Measurements from ENCODE around the gene YLPM1. TPM values are rescaled to one million over a fixed set of nuclear protein-coding genes. Genes with fewer than 3 reads are reported as not detected.
"Not testable (repeated sequence)": the region's sequence is repeated elsewhere in the genome, so short reads cannot be mapped to it uniquely, and the experiment has no call there.

YLPM1 gene
- total and polyA plus RNA-seq, 2 donors (not counting 1 experiment from before 2014, with no cell fraction given): 22.4 to 116 TPM

- Histone ChIP-seq H3K27ac (ENCODE audit: low read length in 2 of 2) (no peak overlapping the region), H3K4me1 (ENCODE audit: control insufficient read depth in 2 of 2, insufficient read depth in 2 of 2, low read length in 2 of 2) (no peaks in the 10 kb centered on the region), H3K27me3 (replicated peaks in 1 of 4; ENCODE audit: control extremely low read depth in 1 of 4, control insufficient read depth in 3 of 4, insufficient read depth in 4 of 4, low read length in 3 of 4) (no peaks in the 10 kb centered on the region), H3K4me2 (replicated peaks; ENCODE audit: low read depth, low read length, poor library complexity, severe bottlenecking) (no peak overlapping the region), H3K9me3 (ENCODE audit: control extremely low read depth in 1 of 3, control insufficient read depth in 2 of 3, insufficient read depth in 1 of 3, low read length in 2 of 3) (peaks cover 1 to 15% (median 3%) of the 10 kb centered on the region in 3 donors), H2AFZ (ENCODE audit: insufficient read depth, low read depth, low read length, poor library complexity, severe bottlenecking) (no peak overlapping the region), H3K36me3 (replicated peaks in 1 of 2; ENCODE audit: control extremely low read depth in 1 of 2, control insufficient read depth in 1 of 2, extremely low read depth in 1 of 2, insufficient read depth in 2 of 2, low read length in 1 of 2) (no peaks in the 10 kb centered on the region), H3K9ac (ENCODE audit: low read length) (no peak overlapping the region), H4K20me1 (ENCODE audit: control insufficient read depth, insufficient read depth, low read length, poor library complexity, severe bottlenecking) (no peaks in the 10 kb centered on the region), H3K79me2 (ENCODE audit: control insufficient read depth, insufficient read depth, low read length) (no peaks in the 10 kb centered on the region), H3K4me3 (ENCODE audit: control extremely low read depth in 1 of 5, extremely low read depth in 1 of 5, insufficient read depth in 1 of 5, low read depth in 2 of 5, low read length in 4 of 5) (no peak overlapping the region)
- no peak for TF ChIP-seq EZH2 (IDR thresholded peaks at IDR 0.05; ENCODE audit: borderline replicate concordance, insufficient read depth, low read depth, low read length, poor library complexity, severe bottlenecking)
- no peak for TF ChIP-seq CTCF (IDR thresholded peaks at IDR 0.05)
- Mint-ChIP-seq H3K27ac (no peak overlapping the region), H3K9me3 (ENCODE audit: insufficient read depth) (peaks cover 5% of the 10 kb centered on the region), H3K4me3 (no peak overlapping the region), H3K4me1 (no peaks in the 10 kb centered on the region), H3K27me3 (peaks cover 4% of the 10 kb centered on the region)
- DNase-seq (no peak), ATAC-seq (ENCODE audit: low read depth) (no peak)
- intact Hi-C loops (cut with micrococcal nuclease): no loop called here
- ChIA-PET CTCF (interaction anchor here (1.4 kb wide), 1 partner anchor 8 kb away, joined by 3 read pairs; the partner anchor contains the start of gene YLPM1), POLR2A (no interaction called here)
- 95% methylated on average over 7 of the region's 7 CpGs for WGBS (ENCODE audit: insufficient coverage)
These were observed 8.2 kb upstream of the YLPM1 start for GRCh38 chr14:74754899-74755298.

- H3K9ac ChIP-seq (ENCODE audit: low read length): no peak overlapping the region
- H3K4me1 ChIP-seq (ENCODE audit: control insufficient read depth in 2 of 2, insufficient read depth in 2 of 2, low read length in 2 of 2): no peaks in the 10 kb centered on the region
- no peaks in the 10 kb centered on the region for H3K36me3 ChIP-seq (replicated peaks in 1 of 2; ENCODE audit: control extremely low read depth in 1 of 2, control insufficient read depth in 1 of 2, extremely low read depth in 1 of 2, insufficient read depth in 2 of 2, low read length in 1 of 2)
- no peaks in the 10 kb centered on the region for H3K4me1 Mint-ChIP-seq
- H4K20me1 ChIP-seq (ENCODE audit: control insufficient read depth, insufficient read depth, low read length, poor library complexity, severe bottlenecking): no peaks in the 10 kb centered on the region
- no peak overlapping the region for H3K4me2 ChIP-seq (replicated peaks; ENCODE audit: low read depth, low read length, poor library complexity, severe bottlenecking)
- H3K27ac Mint-ChIP-seq: no peak overlapping the region
- intact Hi-C loops (cut with micrococcal nuclease): no loop called here
- no peaks in the 10 kb centered on the region for H3K27me3 ChIP-seq (replicated peaks in 1 of 4; ENCODE audit: control extremely low read depth in 1 of 4, control insufficient read depth in 3 of 4, insufficient read depth in 4 of 4, low read length in 3 of 4)
- peaks cover 4% of the 10 kb centered on the region for H3K27me3 Mint-ChIP-seq
- no CpG with 5 or more reads among the region's 1 CpG for WGBS (ENCODE audit: insufficient coverage)
- H3K9me3 Mint-ChIP-seq (ENCODE audit: insufficient read depth): peaks cover 5% of the 10 kb centered on the region
- no peak overlapping the region for H3K4me3 Mint-ChIP-seq
- ChIA-PET POLR2A (no interaction called here), CTCF (no interaction called here)
- ATAC-seq (ENCODE audit: low read depth): no peak
- peaks cover 1 to 15% (median 3%) of the 10 kb centered on the region in 3 donors for H3K9me3 ChIP-seq (ENCODE audit: control extremely low read depth in 1 of 3, control insufficient read depth in 2 of 3, insufficient read depth in 1 of 3, low read length in 2 of 3)
- no peak overlapping the region for H2AFZ ChIP-seq (ENCODE audit: insufficient read depth, low read depth, low read length, poor library complexity, severe bottlenecking)
- peaks cover 3% of the 10 kb centered on the region for H3K79me2 ChIP-seq (ENCODE audit: control insufficient read depth, insufficient read depth, low read length)
- TF ChIP-seq EZH2 (IDR thresholded peaks at IDR 0.05; ENCODE audit: borderline replicate concordance, insufficient read depth, low read depth, low read length, poor library complexity, severe bottlenecking): no peak
- no peak for TF ChIP-seq CTCF (IDR thresholded peaks at IDR 0.05)
- no peak for DNase-seq
- no peak overlapping the region for H3K4me3 ChIP-seq (ENCODE audit: control extremely low read depth in 1 of 5, extremely low read depth in 1 of 5, insufficient read depth in 1 of 5, low read depth in 2 of 5, low read length in 4 of 5)
- H3K27ac ChIP-seq (ENCODE audit: low read length in 2 of 2): no peak overlapping the region
These were observed 6.8 kb upstream of the YLPM1 start for GRCh38 chr14:74756326-74756725.

GRCh38 chr14:74758505-74758904, 4.6 kb upstream of the YLPM1 start:
- intact Hi-C loops (cut with micrococcal nuclease); H3K4me3 ChIP-seq (ENCODE audit: control extremely low read depth in 1 of 5, extremely low read depth in 1 of 5, insufficient read depth in 1 of 5, low read depth in 2 of 5, low read length in 4 of 5); H3K4me2 ChIP-seq (replicated peaks; ENCODE audit: low read depth, low read length, poor library complexity, severe bottlenecking); H3K36me3 ChIP-seq (replicated peaks in 1 of 2; ENCODE audit: control extremely low read depth in 1 of 2, control insufficient read depth in 1 of 2, extremely low read depth in 1 of 2, insufficient read depth in 2 of 2, low read length in 1 of 2); ATAC-seq (ENCODE audit: low read depth); H3K27me3 Mint-ChIP-seq; H3K27ac ChIP-seq (ENCODE audit: low read length in 2 of 2); H3K9me3 Mint-ChIP-seq (ENCODE audit: insufficient read depth); H4K20me1 ChIP-seq (ENCODE audit: control insufficient read depth, insufficient read depth, low read length, poor library complexity, severe bottlenecking); H2AFZ ChIP-seq (ENCODE audit: insufficient read depth, low read depth, low read length, poor library complexity, severe bottlenecking); H3K4me1 ChIP-seq (ENCODE audit: control insufficient read depth in 2 of 2, insufficient read depth in 2 of 2, low read length in 2 of 2); H3K9ac ChIP-seq (ENCODE audit: low read length); CTCF ChIA-PET; H3K27me3 ChIP-seq (replicated peaks in 1 of 4; ENCODE audit: control extremely low read depth in 1 of 4, control insufficient read depth in 3 of 4, insufficient read depth in 4 of 4, low read length in 3 of 4); POLR2A ChIA-PET; DNase-seq; H3K9me3 ChIP-seq (ENCODE audit: control extremely low read depth in 1 of 3, control insufficient read depth in 2 of 3, insufficient read depth in 1 of 3, low read length in 2 of 3); H3K4me3 Mint-ChIP-seq; H3K27ac Mint-ChIP-seq: not testable (repeated sequence)
- WGBS (ENCODE audit: insufficient coverage): no CpG with 5 or more reads among the region's 5 CpGs
- peaks cover 23% of the 10 kb centered on the region for H3K79me2 ChIP-seq (ENCODE audit: control insufficient read depth, insufficient read depth, low read length)
- peaks cover 10% of the 10 kb centered on the region for H3K4me1 Mint-ChIP-seq

All from B cell (primary cell).